ENCODE measurements around the gene FAM53B. TPM values are rescaled to one million over a fixed set of nuclear protein-coding genes. Genes with fewer than 3 reads are reported as not detected.

Gene FAM53B
- total RNA-seq, 1 experiment from 2014 or later: 14.9 TPM

GRCh38 chr10:124722798-124723783 is 21.1 kb downstream of the FAM53B start:
- ChIA-PET POLR2A (interaction anchor here (0.8 to 2.5 kb wide), 3 partner anchors 9 to 11 kb away, joined by 3 to 8 read pairs (median 3); no protein-coding TSS in a partner anchor), CTCF (interaction anchor here (0.5 to 3.4 kb wide), 4 partner anchors 12 to 981 kb away, joined by 3 to 15 read pairs (median 3); no protein-coding TSS in a partner anchor)
- DNase-seq (ENCODE audit: unreplicated experiment): no peak
- no peaks in the 10 kb centered on the region for H3K27me3 Mint-ChIP-seq (ENCODE audit: insufficient read depth, unreplicated experiment)
- peaks cover 22% of the 10 kb centered on the region for H3K36me3 Mint-ChIP-seq (ENCODE audit: insufficient read depth, unreplicated experiment)
- intact Hi-C loops (cut with micrococcal nuclease): no loop called here
- TF ChIP-seq CTCF (IDR thresholded peaks at IDR 0.05; ENCODE audit: unreplicated experiment): no peak
- BruUV-seq (replicated peaks): no TSS peak
- peaks cover 24% of the 10 kb centered on the region for H3K4me1 Mint-ChIP-seq (ENCODE audit: insufficient read depth, unreplicated experiment)
- H3K4me3 Mint-ChIP-seq (ENCODE audit: unreplicated experiment): no peak overlapping the region
- H3K9me3 Mint-ChIP-seq (ENCODE audit: unreplicated experiment): no peaks in the 10 kb centered on the region
- H3K27ac Mint-ChIP-seq (ENCODE audit: low read depth, unreplicated experiment): peak overlapping the region; percentile 64

- H3K4me3 Mint-ChIP-seq (ENCODE audit: unreplicated experiment): no peak overlapping the region
- H3K9me3 Mint-ChIP-seq (ENCODE audit: unreplicated experiment): no peaks in the 10 kb centered on the region
- no peak overlapping the region for H3K27ac Mint-ChIP-seq (ENCODE audit: low read depth, unreplicated experiment)
- peaks cover 22% of the 10 kb centered on the region for H3K36me3 Mint-ChIP-seq (ENCODE audit: insufficient read depth, unreplicated experiment)
- peaks cover 34% of the 10 kb centered on the region for H3K4me1 Mint-ChIP-seq (ENCODE audit: insufficient read depth, unreplicated experiment)
- ChIA-PET CTCF (interaction anchor here (1.2 to 3.4 kb wide), 2 partner anchors 14 to 19 kb away, joined by 3 to 15 read pairs; no protein-coding TSS in a partner anchor), POLR2A (interaction anchor here (1.4 kb wide), 1 partner anchor 20 kb away, joined by 3 read pairs; no protein-coding TSS in a partner anchor)
- no peaks in the 10 kb centered on the region for H3K27me3 Mint-ChIP-seq (ENCODE audit: insufficient read depth, unreplicated experiment)
- DNase-seq (ENCODE audit: unreplicated experiment): no peak
- no peak for TF ChIP-seq CTCF (IDR thresholded peaks at IDR 0.05; ENCODE audit: unreplicated experiment)
- no TSS peak for BruUV-seq (replicated peaks)
- intact Hi-C loops (cut with micrococcal nuclease): no loop called here
Observed at GRCh38 chr10:124721330-124722045, 22.7 kb downstream of the FAM53B start.

- BruUV-seq (replicated peaks): no TSS peak
- ChIA-PET CTCF (interaction anchor here (0.6 to 2.4 kb wide), 16 partner anchors 9 to 810 kb away, joined by 3 to 10 read pairs (median 3); no protein-coding TSS in a partner anchor), POLR2A (interaction anchor here (1.2 to 3.2 kb wide), 5 partner anchors 11 to 31 kb away, joined by 3 to 24 read pairs (median 9); no protein-coding TSS in a partner anchor)
- TF ChIP-seq CTCF (IDR thresholded peaks at IDR 0.05; ENCODE audit: unreplicated experiment): no peak
- peak; percentile 90 for DNase-seq (ENCODE audit: unreplicated experiment)
- Mint-ChIP-seq H3K27ac (ENCODE audit: low read depth, unreplicated experiment) (peak overlapping the region; percentile 78), H3K36me3 (ENCODE audit: insufficient read depth, unreplicated experiment) (peaks cover 8% of the 10 kb centered on the region), H3K4me1 (ENCODE audit: insufficient read depth, unreplicated experiment) (peaks cover 39% of the 10 kb centered on the region), H3K27me3 (ENCODE audit: insufficient read depth, unreplicated experiment) (no peaks in the 10 kb centered on the region), H3K9me3 (ENCODE audit: unreplicated experiment) (no peaks in the 10 kb centered on the region), H3K4me3 (ENCODE audit: unreplicated experiment) (peak overlapping the region; percentile 36)
- intact Hi-C loops (cut with micrococcal nuclease): no loop called here
Observed at GRCh38 chr10:124719213-124719851, 24.8 kb downstream of the FAM53B start.

All from MCF 10A (cell line).